Spinal cord (tissue), 10 donors: Measurements from ENCODE around the gene ERLIN1. TPM values are rescaled to one million over a fixed set of nuclear protein-coding genes. Genes with fewer than 3 reads are reported as not detected.

Experiments used
- DNase-seq, 6 donors: peaks; one replicate each; pipeline versions ENCODE4 v3.0.0 to v3.0.0-alpha.2; 2013 to 2015; ENCODE audit warnings: low spot score in 6 of 6, low read depth in 4 of 6
- H3K27ac ChIP-seq: one replicate; pipeline ENCODE4 v1.5.1; 2013; ENCODE audit warnings: low read depth, low read length, control low read depth
- H3K27me3 ChIP-seq: one replicate; pipeline ENCODE4 v1.6.1; 2013; ENCODE audit warnings: low read length; ENCODE audit not compliant: control insufficient read depth, insufficient read depth
- H3K36me3 ChIP-seq: one replicate; pipeline ENCODE4 v1.6.1; 2013; ENCODE audit warnings: low read length; ENCODE audit not compliant: control insufficient read depth, insufficient read depth
- H3K4me1 ChIP-seq: one replicate; pipeline ENCODE4 v1.6.1; 2013; ENCODE audit warnings: low read length; ENCODE audit not compliant: control insufficient read depth, insufficient read depth
- H3K4me3 ChIP-seq: one replicate; pipeline ENCODE4 v1.5.1; 2013; ENCODE audit warnings: low read depth, low read length, control low read depth
- H3K9me3 ChIP-seq: one replicate; pipeline ENCODE4 v1.6.1; 2013; ENCODE audit warnings: low read length; ENCODE audit not compliant: control insufficient read depth, insufficient read depth
- WGBS: methylation state at CpG from one replicate; pipeline ENCODE4 v1.1.5; 2013; ENCODE audit warnings: missing lambda C conversion rate; ENCODE audit not compliant: insufficient coverage; 5-methylcytosine and 5-hydroxymethylcytosine counted together
- long read RNA-seq, 4 donors: transcript quantifications; one replicate each; lab custom pipeline, GENCODE V29; 2026
- polyA plus RNA-seq, 2 donors: library from polyadenylated mRNA; unstranded; fragments of 120-200 nt; gene quantifications; one replicate each; pipeline ENCODE4 v1.2.1, GENCODE V29; 2013; ENCODE audit not compliant: insufficient read length in 2 of 2
- total RNA-seq, 2 donors: library from RNA; depleted of rRNA in 1 of 2; stranded (reverse); fragments of 120-200 nt in 1 of 2; fragments of >200 nt in 1 of 2; gene quantifications; one replicate each; pipeline versions ENCODE4 v1.2.3 to v1.2.4, GENCODE V29; 2013 to 2014
- donor health status: healthy.

ERLIN1 gene
- total RNA-seq (10 to 100 TPM; 20.9 to 24.8 TPM), polyA plus RNA-seq (10 to 100 TPM; 20.7 to 21.6 TPM)
- long read RNA-seq, donor 1, partial matches to known transcripts = 0 of 2 reads
- long read RNA-seq, donor 1, other reads (novel, unspliced or antisense) = 0 of 2 reads
- long read RNA-seq, donor 2, partial matches to known transcripts = 0 of 3 reads
- long read RNA-seq, donor 2, other reads (novel, unspliced or antisense) = 0 of 3 reads
- long read RNA-seq, donor 3, partial matches to known transcripts = 0 of 1 reads
- long read RNA-seq, donor 3, other reads (novel, unspliced or antisense) = 0 of 1 reads
- long read RNA-seq, donor 4, partial matches to known transcripts = 0 of 3 reads
- long read RNA-seq, donor 4, other reads (novel, unspliced or antisense) = 0 of 3 reads

GRCh38 chr10:100185364-100186252 lies at the start of gene ERLIN1:
Gene ERLIN1 (minus strand): TSS chr10:100186029. CDS start chr10:100185626, 403 bp downstream.
- Histone ChIP-seq H3K4me3 (peak within 1 kb of the TSS; percentile 96), H3K27ac (peak within 1 kb of the TSS; percentile 96), H3K9me3 (no peaks in the 10 kb centered on the region), H3K4me1 (peaks cover 5% of the 10 kb centered on the region), H3K27me3 (no peaks in the 10 kb centered on the region), H3K36me3 (peaks cover 12% of the 10 kb centered on the region)
- WGBS = under 1% methylated on average over 65 of the region's 65 CpGs
- peak; percentile 78 to 98 (median 92) for DNase-seq

- Histone ChIP-seq H3K4me1 (peaks cover 15% of the 10 kb centered on the region), H3K4me3 (no peak overlapping the region), H3K27me3 (no peaks in the 10 kb centered on the region), H3K36me3 (peaks cover 30% of the 10 kb centered on the region), H3K27ac (no peak overlapping the region), H3K9me3 (no peaks in the 10 kb centered on the region)
- WGBS = 83% methylated on average over 1 of the region's 2 CpGs
- DNase-seq = no peak
Measured at GRCh38 chr10:100232101-100232500, 46.3 kb upstream of the ERLIN1 start.

- no peaks in the 10 kb centered on the region for H3K9me3 ChIP-seq
- peak overlapping the region; percentile 76 for H3K27ac ChIP-seq
- peak in 1 of 6 donors; percentile 1 for DNase-seq
- H3K36me3 ChIP-seq = peaks cover 19% of the 10 kb centered on the region
- peak overlapping the region; percentile 80 for H3K4me3 ChIP-seq
- WGBS = 54% methylated on average over 20 of the region's 21 CpGs
- no peaks in the 10 kb centered on the region for H3K27me3 ChIP-seq
- peaks cover 15% of the 10 kb centered on the region for H3K4me1 ChIP-seq
Measured at GRCh38 chr10:100229819-100230422, 44.1 kb upstream of the ERLIN1 start.

- 100% methylated on average over 5 of the region's 5 CpGs for WGBS
- peaks cover 24% of the 10 kb centered on the region for H3K36me3 ChIP-seq
Measured at GRCh38 chr10:100223879-100224278, 38.0 kb upstream of the ERLIN1 start.

GRCh38 chr10:100222529-100222928 lies 36.7 kb upstream of the ERLIN1 start:
- no peak overlapping the region for H3K27ac ChIP-seq
- no peak overlapping the region for H3K4me3 ChIP-seq
- no peaks in the 10 kb centered on the region for H3K4me1 ChIP-seq
- H3K9me3 ChIP-seq = no peaks in the 10 kb centered on the region
- peaks cover 34% of the 10 kb centered on the region for H3K36me3 ChIP-seq
- no peak for DNase-seq
- WGBS = 100% methylated on average over 1 of the region's 2 CpGs
- H3K27me3 ChIP-seq = no peaks in the 10 kb centered on the region

More at GRCh38 chr10:100223879-100224278, 38.0 kb upstream of the ERLIN1 start:
- Histone ChIP-seq H3K27ac (no peak overlapping the region), H3K9me3 (no peaks in the 10 kb centered on the region), H3K4me1 (peaks cover 8% of the 10 kb centered on the region), H3K4me3 (no peak overlapping the region), H3K27me3 (no peaks in the 10 kb centered on the region)
- DNase-seq = no peak

- H3K4me3 ChIP-seq = no peak overlapping the region
- WGBS = 100% methylated on average over 1 of the region's 2 CpGs
- H3K27me3 ChIP-seq = no peaks in the 10 kb centered on the region
- H3K9me3 ChIP-seq = no peaks in the 10 kb centered on the region
- no peak for DNase-seq
- H3K27ac ChIP-seq = no peak overlapping the region
- H3K36me3 ChIP-seq = peaks cover 30% of the 10 kb centered on the region
- H3K4me1 ChIP-seq = no peaks in the 10 kb centered on the region
Measured at GRCh38 chr10:100216006-100216405, 30.2 kb upstream of the ERLIN1 start.

GRCh38 chr10:100209303-100209702 lies 23.5 kb upstream of the ERLIN1 start:
- H3K9me3 ChIP-seq = no peaks in the 10 kb centered on the region
- no peaks in the 10 kb centered on the region for H3K27me3 ChIP-seq
- WGBS = 100% methylated on average over 2 of the region's 7 CpGs
- DNase-seq = no peak
- peaks cover 22% of the 10 kb centered on the region for H3K36me3 ChIP-seq
- no peaks in the 10 kb centered on the region for H3K4me1 ChIP-seq
- H3K4me3 ChIP-seq = no peak overlapping the region
- H3K27ac ChIP-seq = no peak overlapping the region

GRCh38 chr10:100208276-100208675 lies 22.4 kb upstream of the ERLIN1 start:
- H3K36me3 ChIP-seq = peaks cover 20% of the 10 kb centered on the region
- no peak for DNase-seq
- WGBS = 91% methylated on average over 8 of the region's 9 CpGs
- no peaks in the 10 kb centered on the region for H3K9me3 ChIP-seq
- H3K4me3 ChIP-seq = no peak overlapping the region
- H3K27ac ChIP-seq = no peak overlapping the region
- no peaks in the 10 kb centered on the region for H3K27me3 ChIP-seq
- H3K4me1 ChIP-seq = no peaks in the 10 kb centered on the region

- Histone ChIP-seq H3K36me3 (peaks cover 28% of the 10 kb centered on the region), H3K4me3 (no peak overlapping the region), H3K27ac (no peak overlapping the region), H3K4me1 (no peaks in the 10 kb centered on the region), H3K27me3 (no peaks in the 10 kb centered on the region), H3K9me3 (no peaks in the 10 kb centered on the region)
- no CpG with 5 or more reads among the region's 2 CpGs for WGBS
- no peak for DNase-seq
Measured at GRCh38 chr10:100204370-100204769, 18.5 kb upstream of the ERLIN1 start.
